Measurements from ENCODE around the gene COPG2.

The COPG2 gene

DNA sequence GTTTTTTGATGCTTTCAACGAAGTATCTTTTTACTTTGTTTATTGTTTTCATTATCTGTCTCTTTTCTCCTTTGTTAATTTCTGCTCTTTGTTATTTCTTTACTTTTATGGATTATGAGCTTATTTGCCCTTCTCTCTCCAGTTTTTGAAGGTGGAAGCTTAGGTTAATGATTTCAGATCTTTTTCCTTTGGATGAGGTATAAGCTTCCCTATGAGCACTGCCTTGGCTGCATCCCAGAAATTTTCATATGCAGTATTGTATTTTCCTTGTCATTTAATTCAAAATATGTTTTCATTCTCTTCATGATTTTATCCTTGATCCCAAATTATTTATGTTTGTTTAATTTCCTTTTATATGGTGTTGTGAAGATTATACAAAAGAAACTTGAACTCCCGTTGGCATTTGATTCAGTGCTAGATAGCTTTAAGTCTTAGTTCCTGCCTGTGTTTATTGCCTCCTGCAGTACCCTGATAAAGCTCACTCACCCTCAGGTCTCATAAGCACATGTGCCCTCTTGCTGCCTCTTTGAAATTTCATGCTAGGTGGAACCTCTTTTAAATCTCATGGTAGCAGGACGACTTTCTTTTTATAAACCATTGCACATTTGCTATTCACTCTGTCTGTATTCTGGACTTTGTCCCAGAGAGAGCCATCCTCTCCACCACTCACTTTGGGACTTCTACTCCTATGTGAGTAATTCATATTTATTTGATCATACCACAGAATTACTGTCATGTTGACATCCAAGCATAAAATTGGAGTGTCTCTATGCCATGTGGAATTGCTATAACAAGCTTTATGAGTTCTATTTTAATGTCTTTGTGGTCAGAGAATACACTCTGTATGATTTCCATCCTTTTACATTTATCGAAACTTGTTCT is 204.8 kb downstream of the COPG2 start:
- DNase-seq = peak; percentile 2

DNA sequence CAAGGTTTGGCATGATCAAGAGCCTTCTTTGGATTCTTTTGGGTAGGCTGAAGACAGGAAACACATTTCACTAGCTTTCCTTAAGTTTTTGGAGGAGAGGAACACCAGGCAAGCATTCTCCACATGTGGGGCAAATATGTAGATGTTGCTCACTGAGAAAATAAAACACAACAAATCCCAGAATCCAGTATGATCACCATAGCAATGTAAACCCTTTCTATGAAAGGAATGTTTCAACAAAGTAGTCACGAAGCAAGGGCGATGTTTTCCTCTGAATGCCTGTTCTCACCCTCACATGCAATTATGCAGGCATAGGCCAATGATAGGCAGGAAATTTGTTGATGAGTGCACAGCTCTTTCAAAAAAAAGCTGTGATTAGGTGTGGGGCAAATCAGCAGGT is 207.3 kb downstream of the COPG2 start:
- DNase-seq = peak; percentile 31

DNA sequence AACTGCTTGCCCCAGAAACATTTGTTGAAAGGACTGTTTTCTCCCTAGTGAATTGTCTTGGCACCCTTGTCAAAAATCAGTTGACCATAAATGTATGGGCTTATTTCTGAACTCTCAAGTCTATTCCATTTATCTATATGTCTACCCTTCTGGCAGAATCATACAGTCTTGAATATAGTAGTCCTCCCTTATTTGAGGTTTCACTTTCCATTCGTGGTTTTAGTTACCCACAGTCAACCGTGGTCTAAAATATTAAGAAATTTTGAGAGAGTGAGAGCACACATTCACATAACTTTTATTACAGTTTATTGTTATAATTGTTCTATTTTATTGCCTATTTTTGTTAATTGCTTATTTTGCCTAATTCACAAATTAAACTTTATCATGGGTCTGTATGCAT is 210.3 kb downstream of the COPG2 start:
- DNase-seq = no peak
